WTC11 (cell line): Measurements from ENCODE around the gene POLR2A. TPM values are rescaled to one million over a fixed set of nuclear protein-coding genes. Genes with fewer than 3 reads are reported as not detected.
A peak's percentile ranks its signal among the peaks of the same experiment; 100 is the strongest.

ENCODE experiments used
- ATAC-seq: fragments of 200-7000 bp; cut with Tn5 transposase; 2 replicates; pipeline ENCODE4 v1.10.0; 2021; ENCODE audit warnings: mild to moderate bottlenecking, moderate library complexity
- Bru-seq: library from RNA; stranded (reverse); fragments of 400-500 nt; gene quantifications from one replicate; lab custom pipeline; 2021; lab: Mats Ljungman, UMichigan
- CTCF ChIA-PET: fragments of 300-600 bp; sonication (Branson Sonifier 250); formaldehyde crosslinking; loops from one replicate; lab custom pipeline; 2021; ENCODE audit warnings: antibody characterized with exemption; lab: Charles Lee
- POLR2A ChIA-PET: fragments of 350-600 bp; sonication (Branson Sonifier 250); formaldehyde crosslinking; loops from one replicate; lab custom pipeline; 2021; ENCODE audit warnings: antibody characterized with exemption; lab: Charles Lee
- DNase-seq: peaks from one replicate; pipeline ENCODE4 v3.0.0; 2021; ENCODE audit warnings: low spot score
- H3K27ac Mint-ChIP-seq: 2 replicates; pipeline ENCODE4 v1.8.0; 2021; ENCODE audit warnings: mixed read lengths
- H3K27me3 Mint-ChIP-seq: 2 replicates; pipeline ENCODE4 v1.8.0; 2021; ENCODE audit warnings: low read depth, mild to moderate bottlenecking, moderate library complexity, mixed read lengths
- H3K36me3 Mint-ChIP-seq: 2 replicates; pipeline ENCODE4 v1.8.0; 2021; ENCODE audit warnings: mixed read lengths
- H3K4me1 Mint-ChIP-seq: 2 replicates; pipeline ENCODE4 v1.8.0; 2022; ENCODE audit warnings: mixed read lengths
- H3K4me3 Mint-ChIP-seq: 2 replicates; pipeline ENCODE4 v1.8.0; 2021; ENCODE audit warnings: mild to moderate bottlenecking, moderate library complexity, mixed read lengths
- H3K9me3 Mint-ChIP-seq: 2 replicates; pipeline ENCODE4 v1.8.0; 2021; ENCODE audit warnings: mixed read lengths
- AFF4 ChIP-seq: sonication (generic); formaldehyde crosslinking; IDR thresholded peaks from 2 replicates; pipeline ENCODE4 v1.8.1; 2023; ENCODE audit warnings: mild to moderate bottlenecking, missing genetic modification reagents, borderline replicate concordance
- ATF1 ChIP-seq: sonication (generic); formaldehyde crosslinking; IDR thresholded peaks from 2 replicates; pipeline ENCODE4 v1.8.1; 2023; ENCODE audit warnings: mild to moderate bottlenecking, moderate library complexity, missing genetic modification reagents
- CBFB ChIP-seq: sonication (generic); formaldehyde crosslinking; IDR thresholded peaks from 2 replicates; pipeline ENCODE4 v1.8.1; 2022; ENCODE audit warnings: mild to moderate bottlenecking, low read depth, missing genetic modification reagents
- CDX4 ChIP-seq: fragments of 250-450 bp; sonication (Bioruptor Pico); IDR thresholded peaks from 2 replicates; pipeline ENCODE4 v1.9.0; 2021; ENCODE audit warnings: moderate library complexity, mild to moderate bottlenecking, inconsistent platforms, borderline replicate concordance
- CREM ChIP-seq: sonication (generic); formaldehyde crosslinking; IDR thresholded peaks from 2 replicates; pipeline ENCODE4 v1.8.1; 2022; ENCODE audit warnings: mild to moderate bottlenecking, missing genetic modification reagents, moderate library complexity
- E2F4 ChIP-seq: sonication (generic); formaldehyde crosslinking; IDR thresholded peaks from 2 replicates; pipeline ENCODE4 v1.8.1; 2022; ENCODE audit warnings: low read depth, mild to moderate bottlenecking, moderate library complexity, missing genetic modification reagents, borderline replicate concordance
- ETV6 ChIP-seq: sonication (generic); formaldehyde crosslinking; IDR thresholded peaks from 2 replicates; pipeline ENCODE4 v1.8.1; 2022; ENCODE audit warnings: mild to moderate bottlenecking, missing genetic modification reagents
- HMGXB4 ChIP-seq: sonication (generic); formaldehyde crosslinking; IDR thresholded peaks from 2 replicates; pipeline ENCODE4 v1.8.1; 2023; ENCODE audit warnings: mild to moderate bottlenecking, moderate library complexity, missing genetic modification reagents
- IRF1 ChIP-seq: sonication (generic); formaldehyde crosslinking; IDR thresholded peaks from 2 replicates; pipeline ENCODE4 v1.8.0; 2023; ENCODE audit warnings: missing genetic modification reagents
- KAT7 ChIP-seq: sonication (generic); formaldehyde crosslinking; IDR thresholded peaks from 2 replicates; pipeline ENCODE4 v1.8.1; 2023; ENCODE audit warnings: missing genetic modification reagents, mild to moderate bottlenecking, borderline replicate concordance
- NR3C1 ChIP-seq: sonication (generic); formaldehyde crosslinking; conservative IDR thresholded peaks from 2 replicates; pipeline ENCODE4 v1.8.1; 2023; ENCODE audit warnings: low read depth, mild to moderate bottlenecking, missing genetic modification reagents
- RORB ChIP-seq: fragments of 250-450 bp; sonication (Bioruptor Pico); IDR thresholded peaks from 2 replicates; pipeline ENCODE4 v1.9.0; 2021; ENCODE audit warnings: mild to moderate bottlenecking
- SMAD4 ChIP-seq: sonication (generic); formaldehyde crosslinking; IDR thresholded peaks from 2 replicates; pipeline ENCODE4 v1.8.0; 2022; ENCODE audit warnings: mild to moderate bottlenecking, missing genetic modification reagents
- TCF7 ChIP-seq: sonication (generic); formaldehyde crosslinking; IDR thresholded peaks from 2 replicates; pipeline ENCODE4 v1.8.0; 2022; ENCODE audit warnings: mild to moderate bottlenecking, low read depth, missing genetic modification reagents, moderate library complexity
- USF2 ChIP-seq: sonication (generic); formaldehyde crosslinking; IDR thresholded peaks from 2 replicates; pipeline ENCODE4 v1.8.1; 2023; ENCODE audit warnings: mild to moderate bottlenecking, missing genetic modification reagents, moderate library complexity
- ZBTB21 ChIP-seq: sonication (generic); formaldehyde crosslinking; IDR thresholded peaks from 2 replicates; pipeline ENCODE4 v1.8.1; 2023; ENCODE audit warnings: mild to moderate bottlenecking, missing genetic modification reagents, borderline replicate concordance
- ZBTB43 ChIP-seq: sonication (generic); formaldehyde crosslinking; IDR thresholded peaks from 2 replicates; pipeline ENCODE4 v1.8.1; 2023; ENCODE audit warnings: mild to moderate bottlenecking, missing genetic modification reagents
- ZMAT4 ChIP-seq: fragments of 250-450 bp; sonication (Bioruptor Pico); IDR thresholded peaks from 2 replicates; pipeline ENCODE4 v1.9.0; 2021; ENCODE audit warnings: mild to moderate bottlenecking
- ZNF138 ChIP-seq: sonication (generic); formaldehyde crosslinking; conservative IDR thresholded peaks from 2 replicates; pipeline ENCODE4 v1.8.1; 2022; ENCODE audit warnings: mild to moderate bottlenecking, moderate library complexity, missing genetic modification reagents
- ZNF317 ChIP-seq: sonication (generic); formaldehyde crosslinking; IDR thresholded peaks from 2 replicates; pipeline ENCODE4 v1.8.1; 2023; ENCODE audit warnings: low read depth, mild to moderate bottlenecking, moderate library complexity, missing genetic modification reagents, borderline replicate concordance
- ZNF396 ChIP-seq: fragments of 250-450 bp; sonication (Bioruptor Pico); IDR thresholded peaks from 2 replicates; pipeline ENCODE4 v1.8.0; 2021; ENCODE audit warnings: mild to moderate bottlenecking, moderate library complexity, borderline replicate concordance
- long read RNA-seq, 3 experiments: library from RNA in 1 of 3; library from capped mRNA in 1 of 3; library from polyadenylated mRNA in 1 of 3; unstranded in 2 of 3; stranded (forward) in 1 of 3; transcript quantifications; one replicate each; pipeline ENCODE4 v2.0.0, GENCODE V29; 2021
- total RNA-seq: library from RNA; stranded (reverse); gene quantifications from 3 replicates; pipeline ENCODE4 v1.2.3, GENCODE V29; 2021

POLR2A gene
- 166 to 170 TPM (median 170 TPM) in 3 replicates for total RNA-seq
- Bru-seq, nascent RNA: percentile 89 among the genes with signal in this experiment
- long read RNA-seq, experiment 1, full-length matches to known transcripts: 360 of 592 reads
- long read RNA-seq, experiment 1, partial matches to known transcripts: 181 of 592 reads
- long read RNA-seq, experiment 1, other reads (novel, unspliced or antisense): 51 of 592 reads
- long read RNA-seq, experiment 2, partial matches to known transcripts: 121 of 144 reads
- long read RNA-seq, experiment 2, other reads (novel, unspliced or antisense): 23 of 144 reads
- long read RNA-seq, experiment 3: 0 reads

- POLR2A ChIA-PET: interaction anchor here (0.6 to 2.2 kb wide), 8 partner anchors 38 to 173 kb away, joined by 3 to 15 read pairs (median 4); partner anchors contain the start of gene MPDU1
- Mint-ChIP-seq H3K9me3 (no peaks in the 10 kb centered on the region), H3K27ac (peak within 1 kb of the TSS; percentile 99), H3K4me3 (peak within 1 kb of the TSS; percentile 90), H3K27me3 (no peaks in the 10 kb centered on the region), H3K4me1 (peaks cover 60% of the 10 kb centered on the region), H3K36me3 (peaks cover 6% of the 10 kb centered on the region)
- CTCF ChIA-PET: interaction anchor here (0.7 to 2.4 kb wide), 4 partner anchors 18 to 90 kb away, joined by 3 to 10 read pairs (median 6); partner anchors contain the start of genes PLSCR3 and TMEM256
- ATAC-seq: peak; percentile 65
- DNase-seq: peak; percentile 96
- TF ChIP-seq IRF1 (no peak), CDX4 (0 out of 2 replicates have a peak, but pooled peaks have one; percentile 65), AFF4 (CRISPR knock-in tag) (peak; percentile 84; the same call in 1 of the 2 replicates), TCF7 (CRISPR knock-in tag) (no peak), ZBTB21 (CRISPR knock-in tag) (peak; percentile 69; the same call in 1 of the 2 replicates), ZBTB43 (CRISPR knock-in tag) (no peak), NR3C1 (CRISPR knock-in tag) (no peak), KAT7 (CRISPR knock-in tag) (no peak), E2F4 (CRISPR knock-in tag) (peak; percentile 92; the same call in 1 of the 2 replicates), USF2 (CRISPR knock-in tag) (no peak), ZNF396 (CRISPR knock-in tag) (no peak), CREM (CRISPR knock-in tag) (0 out of 2 replicates have a peak, but pooled peaks have one; percentile 40), CBFB (CRISPR knock-in tag) (peak; percentile 89; the same call in 1 of the 2 replicates), HMGXB4 (CRISPR knock-in tag) (peak; percentile 72; the same call in 1 of the 2 replicates), ETV6 (CRISPR knock-in tag) (peak; percentile 7), ZNF317 (CRISPR knock-in tag) (0 out of 2 replicates have a peak, but pooled peaks have one; percentile 33), RORB (peak; percentile 97), ZMAT4 (CRISPR knock-in tag) (peak; percentile 96), ATF1 (peak; percentile 60; the same call in 1 of the 2 replicates), SMAD4 (CRISPR knock-in tag) (no peak), ZNF138 (CRISPR knock-in tag) (no peak)
These were observed at the start of gene POLR2A for GRCh38 chr17:7484067-7484918. Gene POLR2A (plus strand): TSS chr17:7484366.
